ENCODE data around the gene CAPN10. TPM values are rescaled to one million over a fixed set of nuclear protein-coding genes. Genes with fewer than 3 reads are reported as not detected.

The CAPN10 gene
- total RNA-seq, 1 donor from 2014 or later, result 34.4 TPM

DNA sequence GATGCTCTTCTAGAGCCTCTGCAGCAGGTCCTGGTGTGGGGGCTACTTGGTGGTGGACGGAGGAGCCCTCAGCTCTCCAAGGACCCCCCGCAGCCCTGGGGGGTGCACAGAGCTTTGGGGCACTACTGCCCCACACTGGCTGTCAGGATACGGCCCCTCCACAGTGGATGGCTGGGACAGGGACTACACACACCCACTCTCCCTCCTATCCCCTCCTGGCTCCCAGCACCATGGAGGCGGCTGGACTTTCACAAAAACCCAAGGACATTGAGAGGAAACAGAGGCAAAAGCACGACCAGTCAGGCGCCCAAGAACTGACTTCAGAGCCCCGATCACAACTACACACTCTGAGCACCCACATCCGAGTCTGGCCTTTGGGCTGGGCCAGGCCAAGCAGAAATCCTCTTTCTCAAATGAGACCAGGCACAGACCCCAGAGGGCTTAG, 51.4 kb downstream of the CAPN10 start:
- no peak for DNase-seq (ENCODE audit: low spot score)

DNA sequence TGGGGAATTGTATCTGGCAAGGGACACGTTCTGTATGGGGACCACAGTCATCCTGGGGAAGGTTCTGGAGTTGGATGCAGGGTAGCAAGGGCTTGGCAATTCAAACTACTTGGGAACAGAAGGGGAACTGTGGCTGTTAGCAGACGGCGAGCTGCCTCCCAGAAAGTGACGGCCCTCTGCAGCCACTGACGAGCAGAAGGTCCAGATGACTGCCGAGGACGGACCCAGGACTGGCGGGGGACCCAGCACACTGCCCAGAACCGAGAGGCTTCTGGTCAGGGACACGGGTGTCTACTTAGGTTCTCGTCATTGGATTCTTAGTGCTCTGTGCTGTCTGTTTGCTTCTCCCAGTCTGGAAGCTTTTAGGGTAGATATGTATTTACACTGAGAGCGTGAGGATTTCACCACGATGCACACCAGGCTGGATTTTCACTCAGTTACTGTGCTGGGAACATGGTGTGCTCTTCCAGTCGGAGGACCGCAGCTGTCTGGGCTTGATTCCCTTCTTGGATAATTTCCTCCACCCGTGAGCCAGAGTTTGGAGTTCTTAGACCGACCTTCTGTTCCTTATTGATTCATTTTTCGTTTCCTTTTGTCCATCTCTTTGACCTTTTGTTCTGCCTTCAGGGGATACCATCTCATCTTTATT, 52.1 kb downstream of the CAPN10 start:
- DNase-seq (ENCODE audit: low spot score), result peak; percentile 23

DNA sequence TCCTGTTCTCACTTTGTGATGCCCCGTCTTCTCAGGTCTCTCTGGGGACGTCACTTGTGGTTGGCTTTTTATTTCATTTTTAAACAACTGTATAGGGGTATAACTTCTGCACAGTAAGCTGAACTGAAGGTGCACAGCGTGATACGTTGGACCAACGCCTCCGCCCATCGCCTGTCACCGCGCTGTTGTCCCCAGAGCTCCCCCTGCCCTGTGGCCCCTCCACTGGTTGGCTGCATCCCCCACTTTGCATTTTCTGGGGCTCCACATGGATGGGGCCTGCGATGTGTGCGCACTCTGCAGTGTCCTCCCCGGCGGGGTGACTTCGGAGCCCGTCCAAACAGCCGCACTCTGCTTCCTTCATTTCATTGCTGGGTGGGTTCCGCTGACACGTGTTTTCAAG, 53.0 kb downstream of the CAPN10 start:
- DNase-seq (ENCODE audit: low spot score), result no peak

DNA sequence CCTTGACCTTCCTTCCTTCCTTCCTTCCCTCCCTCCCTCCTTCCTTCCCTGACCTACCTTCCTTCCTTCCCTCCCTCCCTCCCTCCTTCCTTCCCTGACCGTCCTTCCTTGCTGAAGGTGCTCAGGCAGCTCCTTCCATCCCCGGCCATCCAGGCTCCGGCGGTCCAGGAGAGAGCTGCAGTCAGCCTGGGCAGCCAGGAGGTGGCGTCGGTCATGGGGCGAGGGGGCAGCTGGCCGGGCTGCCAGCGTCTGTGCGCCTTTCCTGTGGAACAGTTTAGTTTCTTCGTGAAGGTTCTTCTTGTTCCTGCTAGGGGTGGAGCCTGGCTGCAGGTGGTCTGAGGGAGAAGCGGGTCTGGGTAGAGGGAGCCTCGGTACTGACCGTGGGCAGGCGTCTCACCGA, 54.4 kb downstream of the CAPN10 start:
- peak; percentile 43 for DNase-seq (ENCODE audit: low spot score)

DNA sequence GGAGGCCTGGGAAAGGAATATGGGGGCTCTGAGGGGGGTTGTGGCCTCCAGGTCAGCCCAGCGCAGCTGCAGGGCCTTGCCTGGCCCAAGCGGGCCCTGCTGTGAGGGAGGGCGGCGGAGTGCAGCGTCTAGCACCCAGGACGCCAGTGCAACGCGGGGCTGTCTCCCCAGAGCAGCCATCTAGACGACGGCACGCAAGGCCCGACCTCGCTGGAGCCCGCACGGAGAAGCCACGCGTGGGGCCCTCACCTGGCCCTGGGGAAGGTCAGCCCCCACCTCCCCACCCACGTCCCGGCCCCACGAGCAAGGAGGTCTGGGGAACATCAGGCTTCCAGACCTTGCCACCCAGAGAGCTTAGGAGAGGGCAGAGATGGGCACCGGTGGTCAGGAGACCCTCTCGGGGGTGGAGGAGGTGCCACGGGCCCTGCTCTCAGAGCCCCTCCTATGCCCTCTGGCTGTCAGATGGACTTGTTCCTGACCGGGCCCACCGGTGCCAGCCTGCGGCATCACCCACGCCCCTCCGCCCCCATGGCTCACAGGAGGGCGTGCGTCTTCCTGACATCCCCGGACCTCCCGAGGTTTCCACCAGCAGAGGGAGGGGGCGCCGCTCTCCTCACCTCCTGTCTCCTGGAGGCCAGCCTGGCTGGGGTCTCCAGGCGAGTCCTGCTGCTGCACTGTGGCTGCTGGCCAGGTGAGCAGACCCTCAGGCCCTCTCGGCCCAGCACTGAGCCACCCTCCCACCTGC, 55.7 kb downstream of the CAPN10 start:
- DNase-seq (ENCODE audit: low spot score), result peak; percentile 33

DNA sequence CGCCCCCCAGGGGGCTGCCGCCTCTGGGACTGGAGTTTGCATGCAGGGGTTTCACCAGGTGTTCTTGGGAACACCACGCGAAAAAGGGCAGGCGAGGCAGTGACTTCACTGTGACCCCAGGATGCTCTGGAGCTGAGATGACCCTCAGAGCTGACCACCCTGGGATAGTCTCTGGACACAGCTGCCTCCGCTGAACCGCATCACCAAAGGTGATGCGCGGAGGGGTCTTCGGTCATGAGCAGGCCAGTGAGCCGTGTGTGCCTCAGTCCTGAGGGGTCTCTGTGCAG, 56.2 kb downstream of the CAPN10 start:
- DNase-seq (ENCODE audit: low spot score), result no peak

DNA sequence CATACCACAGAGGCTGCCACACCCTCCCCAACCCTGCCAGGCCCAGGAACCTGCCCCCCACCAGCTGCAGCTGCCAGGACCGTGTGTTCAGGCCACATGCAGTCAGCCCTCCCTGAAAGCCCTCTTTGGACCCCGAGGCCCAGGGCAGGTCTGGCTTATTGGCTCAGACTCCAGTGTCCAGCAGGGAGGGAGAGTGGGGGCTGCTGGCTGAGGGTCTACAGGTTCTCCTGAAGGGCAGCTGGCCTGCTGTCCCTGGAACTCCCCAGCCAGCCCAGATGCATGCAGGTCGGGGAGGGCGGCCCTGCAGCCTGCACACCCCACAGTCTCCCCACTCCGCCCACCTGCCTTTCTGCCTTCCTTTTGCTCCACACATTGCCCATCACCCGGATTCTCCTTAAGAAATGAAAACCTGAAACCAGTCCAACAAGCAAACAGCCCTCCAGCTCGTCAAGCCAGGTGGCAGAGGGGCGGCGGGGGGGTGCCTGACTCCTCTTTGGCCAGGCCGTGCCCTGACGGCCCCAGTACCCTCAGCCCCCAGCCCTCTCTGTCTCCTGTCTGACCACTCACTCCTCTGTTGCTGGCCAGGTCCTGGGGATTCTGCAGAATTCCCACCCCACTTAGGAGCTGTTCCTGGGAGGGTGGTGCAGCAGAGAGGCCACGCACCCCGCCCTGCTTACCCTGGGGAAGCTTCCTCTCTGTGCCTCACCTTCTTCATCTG, 56.7 kb downstream of the CAPN10 start:
- DNase-seq (ENCODE audit: low spot score), result peak; percentile 35

DNA sequence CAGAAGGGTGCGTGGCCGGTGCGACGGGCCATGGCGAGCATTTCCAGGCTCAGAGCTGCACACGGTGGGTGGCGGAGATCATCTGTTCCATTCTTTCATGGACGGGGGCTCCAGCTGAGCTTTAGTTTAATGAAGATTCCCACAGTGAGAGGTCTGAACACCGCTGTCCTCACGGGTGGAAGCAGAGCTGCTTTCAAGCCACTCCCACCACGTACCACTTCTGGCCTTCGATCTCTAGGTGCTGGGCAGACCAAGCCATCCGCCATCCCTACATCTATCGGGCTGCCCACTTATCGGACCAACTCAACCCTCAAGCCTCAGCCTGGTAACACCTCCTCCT, 57.2 kb downstream of the CAPN10 start:
- DNase-seq (ENCODE audit: low spot score), result no peak

DNA sequence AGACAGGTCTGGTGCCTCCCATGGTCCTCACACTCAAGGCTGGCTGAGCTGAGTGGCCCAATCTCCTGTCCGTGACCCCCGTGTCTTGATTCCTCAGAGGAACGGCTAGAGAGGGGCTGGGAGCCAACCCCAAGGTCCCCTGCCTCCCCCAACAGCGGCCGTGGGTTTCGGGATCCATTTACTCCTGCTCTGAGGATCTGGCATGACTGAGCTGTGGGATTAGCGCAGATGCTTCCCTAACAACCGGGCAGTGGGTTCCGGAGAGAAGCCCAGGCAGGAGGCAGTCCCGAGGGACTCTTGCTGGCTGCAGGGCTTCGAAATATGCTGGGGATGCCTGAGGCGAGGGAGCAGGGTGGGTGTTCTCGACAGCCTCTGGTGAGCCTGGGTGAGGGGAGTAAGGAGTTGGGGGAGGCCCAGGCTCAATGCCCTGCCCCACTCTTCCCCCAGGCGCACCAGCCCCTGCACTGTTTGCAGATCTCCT, 57.7 kb downstream of the CAPN10 start:
- DNase-seq (ENCODE audit: low spot score), result peak; percentile 41

DNA sequence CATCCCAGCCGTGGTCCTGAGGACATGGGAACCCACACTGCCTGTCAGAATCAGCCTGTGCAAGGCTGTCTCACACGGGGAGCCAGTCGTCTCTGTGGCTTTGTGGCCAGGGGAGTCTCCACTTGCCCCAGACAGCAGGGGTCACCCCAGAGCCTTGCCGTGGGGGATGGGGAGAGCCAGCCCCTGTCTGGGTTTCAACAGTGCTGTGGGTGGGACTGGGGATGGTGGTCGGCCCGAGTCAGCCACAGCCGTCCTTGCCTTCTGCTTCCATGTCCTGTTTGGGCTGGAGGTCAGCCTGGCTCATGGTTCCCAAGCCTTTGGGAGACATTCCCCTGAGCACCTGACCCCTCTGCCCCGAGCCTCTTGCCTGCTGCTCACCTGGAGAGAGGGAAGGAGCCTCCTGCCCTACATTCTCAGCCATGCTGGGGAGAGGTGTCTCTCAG, 58.3 kb downstream of the CAPN10 start:
- DNase-seq (ENCODE audit: low spot score), result no peak

DNA sequence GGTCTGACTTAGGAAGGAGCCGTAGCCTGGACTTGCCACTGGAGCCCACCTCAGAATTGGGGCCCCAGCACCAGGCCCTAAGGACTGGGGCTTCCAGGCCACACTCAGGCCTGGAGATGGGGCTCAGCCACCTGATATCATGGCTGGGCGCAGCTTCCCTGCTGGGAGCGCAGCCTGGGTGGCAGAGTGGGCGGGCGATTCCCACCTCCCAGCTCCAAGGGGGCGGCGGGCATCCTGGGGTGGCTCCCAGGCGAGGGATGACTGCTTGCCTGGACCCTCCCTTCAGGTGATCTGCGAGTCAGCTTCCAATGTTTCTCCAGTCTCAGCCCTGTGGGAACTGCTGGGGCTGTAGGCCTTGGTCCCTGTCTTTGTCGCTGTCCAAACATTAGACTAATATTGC, 58.8 kb downstream of the CAPN10 start:
- DNase-seq (ENCODE audit: low spot score), result no peak

DNA sequence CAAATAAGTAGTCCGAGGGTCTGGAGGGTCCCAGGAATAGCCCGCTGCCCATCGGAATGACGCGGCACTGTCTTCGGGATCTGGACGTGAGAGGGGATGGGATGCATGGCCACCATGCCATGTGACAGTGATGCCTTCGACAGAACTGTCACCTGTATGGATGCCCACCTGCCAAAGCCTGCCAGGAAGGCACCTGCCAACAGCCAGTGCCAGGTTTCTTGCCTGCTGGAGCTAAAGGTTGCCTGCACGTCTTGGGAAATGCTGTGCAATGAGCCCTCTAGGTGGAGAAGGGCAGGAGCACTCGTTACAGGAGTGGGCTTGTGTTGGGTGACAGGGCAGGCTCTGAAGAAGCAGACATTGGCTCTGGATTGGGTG, 59.3 kb downstream of the CAPN10 start:
- no peak for DNase-seq (ENCODE audit: low spot score)

DNA sequence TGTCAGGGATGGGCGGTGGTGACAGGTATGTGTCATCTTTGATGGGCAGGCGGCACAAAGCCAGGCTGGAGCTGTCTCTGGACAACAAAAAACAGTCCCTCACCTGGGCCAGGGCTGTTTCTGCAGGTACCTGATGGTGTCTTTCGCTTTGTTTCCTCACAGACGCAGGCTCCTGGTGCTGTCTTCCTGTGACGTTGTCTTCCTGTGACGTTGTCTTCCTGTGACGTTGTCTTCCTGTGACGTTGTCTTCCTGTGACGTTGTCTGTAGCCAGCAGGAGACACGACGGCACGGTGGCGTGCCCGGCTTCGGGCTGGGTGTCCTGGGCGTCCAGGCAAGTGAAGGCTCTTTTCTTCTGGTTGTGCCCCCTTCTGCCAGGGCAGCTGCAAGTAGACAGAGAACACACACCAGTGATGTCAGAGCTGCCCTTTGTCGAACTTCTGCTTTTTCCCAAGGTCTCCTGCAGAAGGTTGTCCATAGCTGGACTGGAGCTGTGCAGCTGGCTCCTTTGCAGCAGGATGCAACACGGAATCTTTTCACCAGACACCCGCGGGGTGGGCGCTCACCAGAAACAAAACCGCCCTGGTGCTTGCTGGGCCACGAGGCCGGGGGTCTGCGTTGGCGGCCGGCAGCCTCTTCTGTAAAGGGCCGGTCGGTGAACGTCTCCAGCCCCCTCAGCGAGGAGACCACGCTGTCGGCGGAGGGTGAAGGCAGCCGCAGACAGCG, 59.8 kb downstream of the CAPN10 start:
- DNase-seq (ENCODE audit: low spot score), result no peak

DNA sequence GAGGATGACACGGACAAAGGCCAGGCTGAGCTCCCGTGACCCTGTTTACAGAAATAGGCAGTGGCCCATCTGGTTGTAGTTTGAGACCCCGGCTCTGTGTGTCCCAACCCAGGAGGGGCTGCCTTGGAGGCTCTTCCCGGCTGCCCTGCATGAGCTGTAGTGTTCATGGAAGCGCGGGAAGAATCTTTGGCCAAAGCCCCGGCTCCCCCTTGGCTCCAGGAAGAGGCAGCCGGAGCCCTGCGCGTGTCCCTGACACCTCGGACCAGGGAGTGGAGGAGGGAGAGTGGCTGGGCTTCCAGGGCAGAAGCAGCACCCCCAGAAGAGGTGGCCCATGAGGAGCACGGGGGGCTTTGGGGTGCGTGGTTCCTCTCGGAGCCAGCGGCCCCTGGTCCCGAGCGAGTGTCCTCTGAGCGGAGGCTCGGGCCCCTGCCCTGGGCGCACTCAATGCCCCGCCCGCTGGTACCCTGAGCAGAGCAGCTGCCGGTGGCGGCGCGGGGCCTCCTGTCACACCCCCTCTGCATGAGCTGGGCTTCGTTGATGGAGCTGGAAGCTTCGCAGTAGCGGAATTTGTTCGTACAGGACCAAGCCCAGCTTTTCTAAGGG, 60.5 kb downstream of the CAPN10 start:
- DNase-seq (ENCODE audit: low spot score), result no peak

DNA sequence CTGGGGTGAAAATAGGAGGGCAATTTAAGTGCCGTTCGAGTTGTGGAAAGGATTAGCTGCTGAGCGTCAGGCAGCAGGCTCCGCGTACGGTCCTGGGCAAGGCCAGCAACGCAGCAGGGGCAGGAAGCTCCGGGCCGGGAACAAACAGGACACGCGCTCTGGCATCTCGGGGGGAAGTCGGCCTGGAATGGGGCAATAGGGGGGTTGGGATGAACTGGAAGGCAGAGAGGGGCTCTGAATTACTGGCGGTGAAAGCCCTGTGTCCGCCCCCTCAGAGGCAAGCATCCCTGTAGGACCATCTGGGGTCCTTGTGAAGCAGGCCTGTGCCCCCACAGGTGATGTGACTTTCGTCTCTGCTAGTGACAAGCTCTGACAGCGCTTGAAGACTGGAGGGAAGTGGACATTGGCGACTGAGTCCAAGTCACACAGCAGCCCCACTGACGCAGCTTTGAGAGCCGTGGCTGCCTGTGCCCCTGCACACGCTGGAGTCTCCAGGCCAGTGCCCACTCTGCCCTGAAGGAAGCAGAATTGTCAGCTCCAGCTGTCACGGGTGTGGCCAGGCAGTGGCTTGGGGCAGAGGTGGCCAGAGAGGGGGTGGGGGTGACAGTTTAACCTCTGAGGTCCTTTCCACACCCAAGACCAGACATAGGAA, 61.1 kb downstream of the CAPN10 start:
- DNase-seq (ENCODE audit: low spot score), result no peak

DNA sequence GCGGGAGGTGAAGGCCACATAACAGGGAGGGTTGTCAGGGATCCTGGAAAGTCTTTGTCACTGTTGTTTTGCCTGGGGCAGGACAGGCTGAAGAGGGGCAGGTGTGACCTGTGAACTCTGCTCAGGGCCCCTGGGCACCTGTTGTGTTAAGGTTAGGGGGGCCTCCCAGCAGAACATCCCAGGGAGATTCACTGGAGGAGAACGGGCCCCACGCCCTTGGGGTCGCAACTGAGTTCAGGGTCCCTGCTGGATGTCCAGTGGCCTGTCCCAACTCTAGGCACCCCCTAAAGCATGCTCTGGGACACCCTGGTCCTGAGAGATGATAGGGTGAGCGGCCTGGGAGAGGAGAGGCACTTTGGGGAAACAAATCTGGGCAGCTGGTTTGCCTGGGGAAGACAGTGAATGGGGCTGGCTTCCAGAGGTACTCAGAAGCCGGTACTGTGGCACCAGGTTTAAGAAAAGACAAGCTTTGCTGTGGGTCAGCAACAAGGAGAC, 61.7 kb downstream of the CAPN10 start:
- DNase-seq (ENCODE audit: low spot score), result no peak

Other genes with a start within 250 kb of the CAPN10 start
- gene GPC1, start 151.1 kb upstream of the CAPN10 start, total RNA-seq, result 88.1 TPM
- gene ANKMY1, start 28.7 kb upstream of the CAPN10 start, total RNA-seq, result 52.8 TPM
- gene DUSP28, start 26.4 kb upstream of the CAPN10 start, total RNA-seq, result 6.2 TPM
- gene RNPEPL1, start 18.2 kb upstream of the CAPN10 start, total RNA-seq, result 57.3 TPM
- gene GPR35, start 38.7 kb downstream of the CAPN10 start, total RNA-seq, result 1.6 TPM
- not detected for gene AQP12B, start 96.2 kb downstream of the CAPN10 start, total RNA-seq
- not detected for gene AQP12A, start 105.1 kb downstream of the CAPN10 start, total RNA-seq
- gene KIF1A, start 233.5 kb downstream of the CAPN10 start, total RNA-seq, result 1.2 TPM

All from ureter (tissue), 1 donor.